Occipital lobe (tissue), 2 donors: ENCODE data around the gene MOCS2. TPM values are rescaled to one million over a fixed set of nuclear protein-coding genes. Genes with fewer than 3 reads are reported as not detected.
"Not testable (repeated sequence)": the region's sequence is repeated elsewhere in the genome, so short reads cannot be mapped to it uniquely, and the experiment has no call there.

Experiments used
- DNase-seq: peaks from one replicate; lab custom pipeline; 2025; lab: John Stamatoyannopoulos, UW
- total RNA-seq: library from RNA; depleted of rRNA; stranded (reverse); fragments of >200 nt; gene quantifications from one replicate; pipeline ENCODE4 v1.2.3, GENCODE V29; 2014

The MOCS2 gene
- total RNA-seq, result 43.5 TPM

- peak; percentile 78 for DNase-seq
Measured at GRCh38 chr5:53109443-53110127, at the start of gene MOCS2. Gene MOCS2, minus strand, starts transcription at chr5:53109757. Its CDS starts 2,583 bp downstream, at chr5:53107174.

- DNase-seq, result no peak
Measured at GRCh38 chr5:53151713-53152458, 42.3 kb upstream of the MOCS2 start.

- DNase-seq, result no peak
Measured at GRCh38 chr5:53133020-53133419, 23.5 kb upstream of the MOCS2 start.

GRCh38 chr5:53130266-53130665, 20.7 kb upstream of the MOCS2 start:
- no peak for DNase-seq

- DNase-seq, result no peak
Measured at GRCh38 chr5:53128481-53128880, 18.9 kb upstream of the MOCS2 start.

GRCh38 chr5:53127107-53127506, 17.6 kb upstream of the MOCS2 start:
- no peak for DNase-seq

GRCh38 chr5:53126521-53126920, 17.0 kb upstream of the MOCS2 start:
- DNase-seq, result no peak

GRCh38 chr5:53123702-53124101, 14.1 kb upstream of the MOCS2 start:
- no peak for DNase-seq

GRCh38 chr5:53120165-53120564, 10.6 kb upstream of the MOCS2 start:
- DNase-seq, result no peak

GRCh38 chr5:53118879-53119278, 9.3 kb upstream of the MOCS2 start:
- DNase-seq, result no peak

- DNase-seq, result no peak
Measured at GRCh38 chr5:53116597-53116996, 7.0 kb upstream of the MOCS2 start.

GRCh38 chr5:53114988-53115387, 5.4 kb upstream of the MOCS2 start:
- no peak for DNase-seq

GRCh38 chr5:53113947-53114346, 4.4 kb upstream of the MOCS2 start:
- no peak for DNase-seq

- DNase-seq, result no peak
Measured at GRCh38 chr5:53112909-53113308, 3.4 kb upstream of the MOCS2 start.

- not testable (repeated sequence) for DNase-seq
Measured at GRCh38 chr5:53112307-53112706, 2.8 kb upstream of the MOCS2 start.

GRCh38 chr5:53111139-53111538, 1.6 kb upstream of the MOCS2 start:
- no peak for DNase-seq

- DNase-seq, result no peak
Measured at GRCh38 chr5:53110156-53110555, 599 bp upstream of the MOCS2 start.

GRCh38 chr5:53109056-53109442, 508 bp downstream of the MOCS2 start:
- no peak for DNase-seq

GRCh38 chr5:53105611-53106300, 3.8 kb downstream of the MOCS2 start:
- no peak for DNase-seq

GRCh38 chr5:53100606-53101005, 9.0 kb downstream of the MOCS2 start:
- DNase-seq, result no peak

GRCh38 chr5:53099546-53099945, 10.0 kb downstream of the MOCS2 start:
- no peak for DNase-seq

- DNase-seq, result peak; percentile 50
Measured at GRCh38 chr5:53095931-53096525, 13.5 kb downstream of the MOCS2 start.
